Fibroblast of the aortic adventitia (primary cell): ENCODE measurements around the gene PSTPIP1. TPM values are rescaled to one million over a fixed set of nuclear protein-coding genes. Genes with fewer than 3 reads are reported as not detected.

Experiments
- DNase-seq: peaks from one replicate; pipeline ENCODE4 v3.0.0-alpha.2; 2010; ENCODE audit warnings: low read depth
- H3K4me3 ChIP-seq: 2 replicates; pipeline ENCODE4 v1.5.1; 2011; ENCODE audit warnings: low read depth, mild to moderate bottlenecking, control low read depth, low read length, moderate library complexity
- total RNA-seq: library from RNA; depleted of rRNA; stranded (reverse); fragments of >200 nt; gene quantifications from 2 replicates; pipeline ENCODE4 v1.2.3, GENCODE V29; 2012; ENCODE audit warnings: low replicate concordance
- TF ChIP-seq, protein P1 (sequence below): IDR thresholded peaks from 2 replicates; pipeline ENCODE4 v1.5.1; 2011; ENCODE audit warnings: mild to moderate bottlenecking, low read length, control low read depth, inconsistent platforms; ENCODE audit not compliant: insufficient read depth

Gene PSTPIP1
- total RNA-seq, 1 donor: 0.18 TPM

DNA sequence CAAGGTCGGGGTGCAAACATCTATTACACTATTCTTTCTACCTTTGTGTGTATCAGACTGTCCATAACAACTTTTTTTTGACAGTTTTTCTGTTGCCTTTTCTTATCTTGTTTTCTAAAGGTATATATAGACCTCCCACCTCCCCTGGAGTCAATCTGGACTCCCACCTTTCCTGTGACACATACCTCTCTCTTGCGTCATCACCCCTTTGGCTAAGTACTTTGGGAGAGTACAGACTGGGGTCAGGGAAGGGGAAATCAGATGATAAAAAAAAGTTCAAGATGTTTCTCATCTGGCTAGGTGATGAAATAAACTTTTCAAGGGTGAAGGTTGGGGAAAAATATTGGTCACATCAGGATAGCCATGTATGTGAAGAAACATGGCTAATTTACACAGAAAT, 58.8 kb downstream of the PSTPIP1 start:
- TF ChIP-seq, protein P1, sequence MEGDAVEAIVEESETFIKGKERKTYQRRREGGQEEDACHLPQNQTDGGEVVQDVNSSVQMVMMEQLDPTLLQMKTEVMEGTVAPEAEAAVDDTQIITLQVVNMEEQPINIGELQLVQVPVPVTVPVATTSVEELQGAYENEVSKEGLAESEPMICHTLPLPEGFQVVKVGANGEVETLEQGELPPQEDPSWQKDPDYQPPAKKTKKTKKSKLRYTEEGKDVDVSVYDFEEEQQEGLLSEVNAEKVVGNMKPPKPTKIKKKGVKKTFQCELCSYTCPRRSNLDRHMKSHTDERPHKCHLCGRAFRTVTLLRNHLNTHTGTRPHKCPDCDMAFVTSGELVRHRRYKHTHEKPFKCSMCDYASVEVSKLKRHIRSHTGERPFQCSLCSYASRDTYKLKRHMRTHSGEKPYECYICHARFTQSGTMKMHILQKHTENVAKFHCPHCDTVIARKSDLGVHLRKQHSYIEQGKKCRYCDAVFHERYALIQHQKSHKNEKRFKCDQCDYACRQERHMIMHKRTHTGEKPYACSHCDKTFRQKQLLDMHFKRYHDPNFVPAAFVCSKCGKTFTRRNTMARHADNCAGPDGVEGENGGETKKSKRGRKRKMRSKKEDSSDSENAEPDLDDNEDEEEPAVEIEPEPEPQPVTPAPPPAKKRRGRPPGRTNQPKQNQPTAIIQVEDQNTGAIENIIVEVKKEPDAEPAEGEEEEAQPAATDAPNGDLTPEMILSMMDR: no peak
- H3K4me3 ChIP-seq: no peak overlapping the region
- no peak for DNase-seq

DNA sequence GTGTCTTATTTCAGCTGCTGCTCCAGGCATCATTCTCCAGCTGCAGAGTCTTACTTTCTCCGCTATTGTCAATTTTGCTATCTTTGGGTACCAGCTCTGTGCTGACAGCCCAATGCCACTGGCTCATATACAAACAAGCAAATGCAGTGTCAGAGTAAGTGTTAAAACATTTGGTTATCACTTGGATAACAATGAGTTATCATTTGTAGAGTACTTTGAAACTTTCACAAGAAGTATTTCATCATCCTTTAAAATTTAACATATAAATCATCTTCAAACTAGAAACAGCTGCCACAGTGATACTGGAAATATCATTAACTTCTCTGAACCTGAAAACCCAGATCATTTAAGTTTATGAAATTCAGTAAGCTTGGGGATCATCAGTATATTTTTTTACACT, 62.1 kb downstream of the PSTPIP1 start:
- no peak overlapping the region for H3K4me3 ChIP-seq
- peak; percentile 51 for DNase-seq
- TF ChIP-seq, protein P1: no peak

- TF ChIP-seq, protein P1: no peak
- no peak for DNase-seq
- H3K4me3 ChIP-seq: no peak overlapping the region
Measured at GRCh38 chr15:77057685-77058084, 62.8 kb downstream of the PSTPIP1 start.

GRCh38 chr15:77058468-77058867, 63.5 kb downstream of the PSTPIP1 start:
- TF ChIP-seq, protein P1: no peak
- no peak overlapping the region for H3K4me3 ChIP-seq
- no peak for DNase-seq

- TF ChIP-seq, protein P1: no peak
- H3K4me3 ChIP-seq: no peak overlapping the region
- DNase-seq: no peak
Measured at GRCh38 chr15:77059786-77060361, 64.9 kb downstream of the PSTPIP1 start.

DNA sequence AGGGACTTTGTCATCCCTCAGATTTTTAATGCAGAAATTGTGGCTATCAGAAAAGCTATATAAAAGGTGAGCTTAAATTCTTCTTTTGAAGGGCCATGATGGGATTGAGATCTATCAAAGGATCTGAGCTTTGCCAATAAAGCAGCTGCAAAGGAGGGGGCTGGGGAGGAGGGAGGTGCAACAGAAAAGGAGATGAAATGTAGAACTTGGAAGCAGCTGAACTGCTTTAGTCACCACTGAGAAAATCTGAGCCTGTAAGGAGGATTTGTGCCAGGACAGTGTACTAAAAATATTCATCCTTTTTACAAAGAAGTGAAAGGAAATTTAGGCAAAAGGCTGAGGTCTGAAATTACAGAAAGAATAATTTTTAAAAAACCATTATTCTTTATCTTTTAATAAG, 65.6 kb downstream of the PSTPIP1 start:
- no peak overlapping the region for H3K4me3 ChIP-seq
- peak; percentile 70 for DNase-seq
- TF ChIP-seq, protein P1: no peak

DNA sequence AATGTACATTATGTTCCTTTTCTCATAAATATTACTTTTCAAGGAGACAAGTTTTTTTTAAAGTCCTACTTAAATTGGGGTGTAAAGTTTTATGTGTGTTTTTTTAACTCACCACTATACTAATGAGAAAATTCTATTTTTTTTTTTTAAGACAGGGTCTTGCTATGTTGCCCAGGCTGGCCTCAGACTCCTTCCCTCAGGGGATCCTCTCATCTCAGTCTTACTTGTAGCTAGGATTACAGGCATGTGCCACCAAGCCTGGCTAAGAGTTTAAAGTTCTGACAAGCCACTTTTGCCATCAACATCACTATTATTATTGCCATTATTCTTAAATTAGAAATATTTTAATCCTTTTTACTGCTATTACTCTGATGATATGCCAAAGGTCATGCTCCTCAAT, 68.3 kb downstream of the PSTPIP1 start:
- DNase-seq: no peak
- TF ChIP-seq, protein P1: no peak
- no peak overlapping the region for H3K4me3 ChIP-seq
